KG1 (cell line): Measurements from ENCODE around the gene PITPNM2.
"Not testable (repeated sequence)": the region's sequence is repeated elsewhere in the genome, so short reads cannot be mapped to it uniquely, and the experiment has no call there.

Experiments
- DNase-seq: peaks from one replicate; lab custom pipeline; 2025; lab: John Stamatoyannopoulos, UW

Gene PITPNM2

GRCh38 chr12:123120452-123121166 is 30.3 kb downstream of the PITPNM2 start:
- no peak for DNase-seq

- no peak for DNase-seq
Measured at GRCh38 chr12:123119808-123120207, 31.1 kb downstream of the PITPNM2 start.

GRCh38 chr12:123118497-123118896 is 32.4 kb downstream of the PITPNM2 start:
- no peak for DNase-seq

DNA sequence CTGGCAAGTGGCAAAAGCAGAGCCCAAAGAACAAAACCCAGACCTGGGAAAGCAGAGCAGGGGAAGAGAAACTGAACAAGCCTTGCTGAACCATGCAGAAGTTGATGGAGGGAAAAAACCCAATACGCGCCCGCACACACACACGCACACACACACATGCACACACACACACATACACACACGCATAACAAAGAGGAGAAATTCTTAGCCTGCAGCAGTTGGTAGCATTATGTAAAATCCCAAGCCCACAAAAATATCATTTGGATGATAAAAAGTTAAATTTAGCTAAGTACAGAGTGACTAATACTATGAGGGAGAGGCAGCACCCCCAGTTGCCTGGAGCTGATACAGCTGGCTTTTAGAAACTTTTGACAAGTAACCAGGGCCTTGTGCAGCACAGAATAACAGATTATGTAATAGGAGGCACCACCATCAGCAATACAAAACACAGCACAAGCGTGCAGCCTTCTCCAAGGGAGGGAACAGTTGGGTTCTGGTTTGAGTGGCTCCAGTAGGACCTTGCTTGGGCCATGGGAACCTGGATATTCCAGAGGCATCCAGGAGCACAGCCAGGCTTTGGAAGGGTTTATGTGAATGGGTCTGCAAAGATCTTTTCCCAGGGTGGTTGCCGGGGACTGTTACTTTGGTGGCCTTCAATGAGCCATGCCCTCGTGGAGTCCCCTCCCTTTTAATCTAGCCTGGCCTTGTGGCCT is 35.3 kb downstream of the PITPNM2 start:
- DNase-seq = no peak

DNA sequence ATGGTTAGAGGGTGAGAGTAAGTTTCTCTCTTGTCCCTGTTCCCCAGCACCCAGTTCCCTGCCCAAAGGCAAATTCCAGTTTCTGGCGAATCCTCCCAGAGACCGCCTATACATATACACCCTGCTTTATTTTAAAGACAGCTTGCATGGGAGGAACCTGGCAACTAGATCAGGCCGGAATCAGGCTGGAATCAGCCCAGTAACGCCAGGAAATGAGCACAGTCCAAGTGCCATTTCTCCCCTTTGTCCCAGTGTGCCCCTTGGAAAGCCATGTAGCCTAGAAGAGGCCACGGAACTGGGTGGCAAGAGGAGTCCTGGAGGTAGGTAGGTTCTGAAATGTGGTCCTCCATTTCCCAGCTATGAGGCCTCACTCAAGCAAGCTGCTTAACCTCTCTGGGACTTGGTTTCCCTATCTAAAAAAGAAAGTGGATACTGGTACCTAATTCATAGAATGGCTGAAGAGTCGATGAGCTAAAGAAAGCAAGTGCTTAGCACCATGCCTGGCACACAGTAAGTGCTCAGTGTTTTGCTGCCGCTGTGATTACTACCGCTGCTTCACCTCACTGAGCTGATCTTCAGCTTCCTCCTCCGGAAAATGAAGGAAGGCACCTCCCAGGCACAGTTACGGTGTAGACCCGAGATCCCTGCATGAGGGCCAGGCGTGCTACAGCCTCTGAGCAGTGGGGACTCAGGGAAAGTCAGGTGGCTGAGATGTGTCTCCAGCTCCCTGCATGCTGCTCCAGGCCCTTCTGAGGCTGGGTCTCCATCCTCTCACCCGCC is 36.4 kb downstream of the PITPNM2 start:
- DNase-seq = no peak

DNA sequence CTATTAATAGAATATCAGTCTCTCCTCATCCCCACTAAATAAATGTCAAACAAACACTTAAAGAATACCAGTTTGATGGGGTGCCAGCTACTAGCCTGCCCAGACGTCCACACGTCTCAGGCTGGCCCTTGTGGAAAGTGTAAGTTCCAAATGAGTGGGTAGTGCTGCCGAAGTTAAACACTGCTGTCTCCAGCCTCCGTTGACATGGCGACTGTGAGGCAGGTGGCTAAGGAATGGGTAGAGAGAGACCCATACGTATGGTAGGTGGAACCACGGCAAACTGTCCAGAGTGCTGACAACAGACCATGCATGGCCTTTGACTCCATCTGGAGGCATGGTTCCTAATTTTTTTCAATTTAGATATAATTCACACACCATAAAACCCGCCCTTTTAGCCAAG is 37.9 kb downstream of the PITPNM2 start:
- DNase-seq = no peak

- no peak for DNase-seq
Measured at GRCh38 chr12:123111498-123112165, 39.3 kb downstream of the PITPNM2 start.

DNA sequence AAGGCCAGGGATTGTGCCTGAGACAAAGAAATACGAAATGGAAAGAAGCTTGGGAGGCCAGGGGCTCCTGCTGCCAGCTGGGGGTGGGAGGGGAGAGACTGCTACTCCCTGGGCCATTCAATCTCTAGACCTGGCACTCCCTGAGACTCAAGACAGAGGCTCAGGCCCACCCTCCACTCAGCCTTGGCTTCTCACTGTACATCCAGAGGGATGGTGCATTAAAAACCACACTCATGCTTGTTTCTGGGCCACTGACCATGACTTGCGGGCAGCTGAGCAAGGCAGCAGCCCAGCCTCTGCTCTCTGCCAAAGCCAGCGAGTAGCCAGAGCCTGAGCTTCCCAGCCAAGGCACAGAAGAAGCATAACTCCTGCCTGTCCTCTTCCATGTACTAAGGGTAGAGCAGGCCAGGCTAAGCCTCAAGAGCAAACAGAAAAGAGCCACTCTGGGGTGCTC is 41.5 kb downstream of the PITPNM2 start:
- no peak for DNase-seq

DNA sequence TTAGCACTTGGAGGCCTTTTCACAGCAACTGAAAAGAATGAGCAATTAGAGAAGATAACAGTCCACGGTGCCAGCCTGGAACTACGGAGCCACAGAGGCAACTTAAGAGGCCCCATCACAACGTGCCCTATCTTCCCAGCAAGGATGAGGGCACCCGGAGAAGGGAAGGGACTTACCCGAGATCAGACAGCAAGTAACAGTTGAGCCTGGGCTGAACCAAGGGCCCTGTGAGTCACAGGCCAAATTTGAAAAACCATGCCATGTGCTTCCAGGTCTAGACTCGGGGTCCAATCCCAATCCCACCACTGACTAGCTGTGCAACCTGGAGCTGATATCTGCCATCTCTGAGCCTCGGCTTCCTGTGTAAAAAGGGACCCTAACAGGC is 42.2 kb downstream of the PITPNM2 start:
- DNase-seq = no peak

DNA sequence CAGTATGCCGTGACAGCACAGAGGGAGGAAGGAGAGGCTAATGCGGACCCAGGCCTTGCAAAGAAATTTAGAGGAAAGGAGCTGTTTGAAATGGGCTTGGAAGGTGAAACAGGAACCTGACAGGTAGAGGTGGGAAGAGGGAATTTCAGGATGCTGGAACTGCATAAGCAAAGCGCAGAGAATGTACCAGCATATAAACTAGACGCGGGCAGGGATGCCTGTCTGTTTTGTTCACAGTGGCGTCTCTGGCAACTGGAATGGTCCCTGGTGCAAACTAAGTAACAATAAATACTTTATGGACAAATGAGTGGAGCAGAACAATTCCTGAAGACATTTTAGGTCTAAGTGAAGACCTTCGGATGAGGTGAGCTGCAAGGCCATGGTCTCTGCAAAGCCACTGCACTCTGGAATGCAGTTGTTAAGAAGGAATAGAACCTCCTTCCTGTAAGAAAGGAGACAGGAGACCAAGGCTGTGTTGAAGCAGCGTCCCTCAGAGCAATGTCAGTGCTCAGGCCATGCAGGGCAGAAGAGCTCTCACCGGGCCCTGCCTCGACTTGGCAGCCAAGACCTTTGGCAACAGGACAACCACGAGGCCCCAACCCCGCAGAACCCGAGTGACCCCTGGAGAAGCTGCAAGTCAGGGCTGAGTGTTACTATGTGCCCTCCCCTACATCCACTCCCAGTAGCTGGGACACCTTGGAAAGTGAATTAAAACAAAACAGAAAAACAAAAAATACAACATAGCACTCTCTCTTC is 42.8 kb downstream of the PITPNM2 start:
- DNase-seq = no peak

DNA sequence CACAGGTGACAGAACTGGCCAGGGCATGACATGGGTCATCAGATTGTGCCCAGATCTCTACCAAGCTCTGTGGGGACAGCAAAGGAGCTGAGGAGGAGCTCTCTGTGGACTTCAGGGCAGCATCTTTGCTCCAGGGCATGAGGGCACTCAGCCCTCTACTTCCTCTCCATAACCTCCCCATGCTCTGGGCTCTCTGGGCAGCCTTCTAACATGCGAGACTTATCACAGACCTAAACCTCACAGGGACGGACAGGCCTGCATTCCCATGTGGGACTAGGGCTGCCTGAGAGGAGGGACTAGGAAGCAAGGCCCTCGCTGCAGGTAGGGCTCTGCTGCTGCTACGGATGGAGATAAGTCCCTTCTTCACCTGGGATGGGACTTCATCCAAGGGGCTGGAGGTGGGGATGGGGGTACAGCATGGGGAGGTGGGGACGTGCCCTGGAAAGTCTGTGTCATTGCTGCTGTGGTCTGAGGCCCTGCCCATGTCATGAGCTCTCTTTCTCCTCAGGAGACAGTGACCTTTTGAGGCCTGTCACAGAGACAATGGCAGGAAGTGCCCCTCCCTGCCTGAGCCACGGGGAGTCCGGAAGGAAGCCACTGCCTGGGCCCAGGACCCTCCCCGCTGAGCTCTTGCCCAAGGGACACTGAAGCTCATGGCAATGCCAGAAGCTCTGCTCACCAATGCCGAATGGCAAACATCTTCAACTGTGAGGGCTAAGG is 44.1 kb downstream of the PITPNM2 start:
- DNase-seq = peak; percentile 52

GRCh38 chr12:123105211-123105826 is 45.6 kb downstream of the PITPNM2 start:
- DNase-seq = no peak

GRCh38 chr12:123104809-123105208 is 46.1 kb downstream of the PITPNM2 start:
- no peak for DNase-seq

- DNase-seq = not testable (repeated sequence)
Measured at GRCh38 chr12:123104094-123104493, 46.8 kb downstream of the PITPNM2 start.

- DNase-seq = no peak
Measured at GRCh38 chr12:123102781-123103503, 47.9 kb downstream of the PITPNM2 start.

DNA sequence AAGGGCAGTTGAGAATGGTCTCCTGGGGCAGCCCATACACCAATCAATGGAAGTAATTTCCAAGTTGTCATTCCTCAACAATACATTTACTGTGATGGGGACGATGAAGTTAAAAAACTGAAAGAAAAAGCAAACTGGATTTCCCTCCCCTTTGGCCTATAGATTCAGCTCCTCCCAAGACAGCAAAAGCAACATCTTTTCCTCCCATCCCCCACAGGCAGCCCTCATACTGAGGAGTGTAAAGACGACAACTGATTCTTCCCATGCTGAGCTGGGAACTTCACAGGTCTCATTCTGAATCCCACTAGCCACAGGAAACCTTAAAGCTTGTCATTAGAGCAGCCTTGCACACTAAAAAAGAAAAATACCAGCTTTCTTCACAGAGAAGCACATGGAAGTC is 48.5 kb downstream of the PITPNM2 start:
- no peak for DNase-seq

DNA sequence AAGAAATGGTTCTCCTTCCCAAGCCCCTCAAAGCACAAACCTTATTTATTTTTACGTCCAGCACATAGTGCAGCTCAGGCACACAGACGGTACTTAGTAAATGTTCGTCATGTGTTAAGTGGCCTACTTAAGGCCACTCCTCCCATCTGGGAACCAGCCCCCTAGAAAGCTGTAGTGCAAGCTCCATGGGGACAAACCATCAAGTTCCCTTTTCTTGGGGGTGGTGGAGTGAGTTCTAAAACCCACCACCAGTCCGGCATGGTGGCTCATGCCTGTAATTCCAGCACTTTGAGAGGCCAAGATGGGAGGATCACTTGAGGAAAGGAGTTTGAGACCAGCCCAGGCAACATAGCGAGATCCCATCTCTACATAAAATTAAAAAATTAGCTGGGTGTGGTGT is 49.4 kb downstream of the PITPNM2 start:
- no peak for DNase-seq
